Measurements from ENCODE around the gene SLC24A1. TPM values are rescaled to one million over a fixed set of nuclear protein-coding genes. Genes with fewer than 3 reads are reported as not detected.

SLC24A1 gene
- total RNA-seq, 2 experiments from 2014 or later = 8.0 to 9.5 TPM

- H3K4me1 Mint-ChIP-seq = no peaks in the 10 kb centered on the region
- no peak for ATAC-seq
- H3K27ac Mint-ChIP-seq = no peak overlapping the region
- POLR2A ChIA-PET = no interaction called here
- no peaks in the 10 kb centered on the region for H3K9me3 Mint-ChIP-seq (ENCODE audit: low read depth)
- no peaks in the 10 kb centered on the region for H3K27me3 Mint-ChIP-seq
- CTCF ChIA-PET = interaction anchor here (0.7 to 1.0 kb wide), 2 partner anchors 18 to 104 kb away, joined by 3 read pairs; no protein-coding TSS in a partner anchor
- no peak overlapping the region for H3K4me3 Mint-ChIP-seq
- intact Hi-C loops (cut with DNase I, micrococcal nuclease) = loop anchor here in 1 of 2 experiments (10.0 kb wide), 1 partner anchor 675 kb away; the partner anchor contains the start of gene DIS3L
- DNase-seq = no peak
- peaks cover 1% of the 10 kb centered on the region for H3K36me3 Mint-ChIP-seq (ENCODE audit: low read depth)
Observed at GRCh38 chr15:65619626-65620290, 2.0 kb upstream of the SLC24A1 start.

DNA sequence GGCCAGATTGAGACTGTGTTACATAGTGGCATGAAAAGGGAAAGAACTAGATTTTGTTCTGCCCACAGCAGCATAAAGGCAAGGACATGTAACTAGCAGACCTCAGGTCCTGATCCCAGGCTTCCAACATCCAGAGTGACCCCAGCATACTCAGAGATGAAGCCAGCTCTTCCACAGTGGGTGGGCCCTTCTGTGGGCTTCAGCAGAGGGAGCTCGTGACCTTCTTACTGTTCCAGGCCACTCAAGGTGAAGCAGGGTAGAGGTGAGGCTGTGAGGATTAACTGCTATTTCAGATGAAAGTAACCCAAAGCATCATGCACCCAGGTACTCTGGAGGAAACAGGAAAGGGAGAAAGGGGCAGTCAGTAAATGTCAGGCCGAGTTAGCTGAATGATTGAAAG, 905 bp upstream of the SLC24A1 start:
- no peak for ATAC-seq
- POLR2A ChIA-PET = no interaction called here
- CTCF ChIA-PET = interaction anchor here (1.1 to 1.4 kb wide), 2 partner anchors 15 to 17 kb away, joined by 3 to 4 read pairs; no protein-coding TSS in a partner anchor

GRCh38 chr15:65623103-65623502, 1.4 kb downstream of the SLC24A1 start:
- H3K27me3 Mint-ChIP-seq = no peaks in the 10 kb centered on the region
- no peak for DNase-seq
- POLR2A ChIA-PET = no interaction called here
- ATAC-seq = no peak
- no peaks in the 10 kb centered on the region for H3K4me1 Mint-ChIP-seq
- intact Hi-C loops (cut with DNase I, micrococcal nuclease) = no loop called here
- CTCF ChIA-PET = no interaction called here
- H3K27ac Mint-ChIP-seq = no peak overlapping the region
- H3K4me3 Mint-ChIP-seq = no peak overlapping the region
- H3K36me3 Mint-ChIP-seq (ENCODE audit: low read depth) = peaks cover 6% of the 10 kb centered on the region
- H3K9me3 Mint-ChIP-seq (ENCODE audit: low read depth) = no peaks in the 10 kb centered on the region

More for the DNA sequence above, 905 bp upstream of the SLC24A1 start:
- Mint-ChIP-seq H3K4me1 (no peaks in the 10 kb centered on the region), H3K27me3 (no peaks in the 10 kb centered on the region), H3K27ac (no peak overlapping the region), H3K4me3 (no peak overlapping the region), H3K9me3 (ENCODE audit: low read depth) (no peaks in the 10 kb centered on the region), H3K36me3 (ENCODE audit: low read depth) (peaks cover 6% of the 10 kb centered on the region)
- intact Hi-C loops (cut with DNase I, micrococcal nuclease) = no loop called here
- no peak for DNase-seq

- no peak overlapping the region for H3K4me3 Mint-ChIP-seq
- ATAC-seq = no peak
- peaks cover 6% of the 10 kb centered on the region for H3K36me3 Mint-ChIP-seq (ENCODE audit: low read depth)
- CTCF ChIA-PET = interaction anchor here (0.9 kb wide), 1 partner anchor 11 kb away, joined by 3 read pairs; no protein-coding TSS in a partner anchor
- POLR2A ChIA-PET = no interaction called here
- no peak for DNase-seq
- intact Hi-C loops (cut with DNase I, micrococcal nuclease) = no loop called here
- no peak overlapping the region for H3K27ac Mint-ChIP-seq
- H3K27me3 Mint-ChIP-seq = no peaks in the 10 kb centered on the region
- H3K4me1 Mint-ChIP-seq = peaks cover 7% of the 10 kb centered on the region
- no peaks in the 10 kb centered on the region for H3K9me3 Mint-ChIP-seq (ENCODE audit: low read depth)
Observed at GRCh38 chr15:65626856-65627255, 5.1 kb downstream of the SLC24A1 start.

GRCh38 chr15:65629548-65629947, 7.8 kb downstream of the SLC24A1 start:
- CTCF ChIA-PET = interaction anchor here (0.8 kb wide), 3 partner anchors 10 to 30 kb away, joined by 3 to 4 read pairs (median 3); no protein-coding TSS in a partner anchor
- ATAC-seq (no peak), DNase-seq (no peak)
- peaks cover 6% of the 10 kb centered on the region for H3K36me3 Mint-ChIP-seq (ENCODE audit: low read depth)
- intact Hi-C loops (cut with DNase I, micrococcal nuclease) = no loop called here
- H3K4me3 Mint-ChIP-seq = no peak overlapping the region
- H3K9me3 Mint-ChIP-seq (ENCODE audit: low read depth) = no peaks in the 10 kb centered on the region
- no peak overlapping the region for H3K27ac Mint-ChIP-seq
- peaks cover 10% of the 10 kb centered on the region for H3K4me1 Mint-ChIP-seq
- H3K27me3 Mint-ChIP-seq = no peaks in the 10 kb centered on the region
- POLR2A ChIA-PET = no interaction called here

GRCh38 chr15:65630760-65631159, 9.0 kb downstream of the SLC24A1 start:
- Mint-ChIP-seq H3K9me3 (ENCODE audit: low read depth) (no peaks in the 10 kb centered on the region), H3K4me1 (peaks cover 10% of the 10 kb centered on the region), H3K27ac (no peak overlapping the region), H3K36me3 (ENCODE audit: low read depth) (no peaks in the 10 kb centered on the region), H3K27me3 (no peaks in the 10 kb centered on the region), H3K4me3 (no peak overlapping the region)
- ATAC-seq (peak; percentile 47), DNase-seq (peak; percentile 30)
- CTCF ChIA-PET = interaction anchor here (0.8 to 1.1 kb wide), 2 partner anchors 34 to 251 kb away, joined by 3 read pairs; no protein-coding TSS in a partner anchor
- intact Hi-C loops (cut with DNase I, micrococcal nuclease) = loop anchor here in 1 of 2 experiments (10.0 kb wide), 1 partner anchor 564 kb away; no protein-coding TSS in a partner anchor
- POLR2A ChIA-PET = no interaction called here

GRCh38 chr15:65631503-65631902, 9.8 kb downstream of the SLC24A1 start:
- H3K4me1 Mint-ChIP-seq = peaks cover 10% of the 10 kb centered on the region
- H3K27ac Mint-ChIP-seq = no peak overlapping the region
- ChIA-PET POLR2A (interaction anchor here (0.6 kb wide), 1 partner anchor 147 kb away, joined by 6 read pairs; no protein-coding TSS in a partner anchor), CTCF (interaction anchor here (0.8 to 1.1 kb wide), 3 partner anchors 35 to 250 kb away, joined by 3 read pairs; no protein-coding TSS in a partner anchor)
- ATAC-seq (no peak), DNase-seq (no peak)
- intact Hi-C loops (cut with DNase I, micrococcal nuclease) = loop anchor here in 1 of 2 experiments (10.0 kb wide), 1 partner anchor 563 kb away; no protein-coding TSS in a partner anchor
- H3K4me3 Mint-ChIP-seq = no peak overlapping the region
- no peaks in the 10 kb centered on the region for H3K9me3 Mint-ChIP-seq (ENCODE audit: low read depth)
- H3K36me3 Mint-ChIP-seq (ENCODE audit: low read depth) = no peaks in the 10 kb centered on the region
- H3K27me3 Mint-ChIP-seq = no peaks in the 10 kb centered on the region

- ChIA-PET CTCF (interaction anchor here (0.8 kb wide), 1 partner anchor 37 kb away, joined by 3 read pairs; no protein-coding TSS in a partner anchor), POLR2A (interaction anchor here (0.6 kb wide), 1 partner anchor 205 kb away, joined by 3 read pairs; no protein-coding TSS in a partner anchor)
- ATAC-seq = no peak
- intact Hi-C loops (cut with DNase I, micrococcal nuclease) = loop anchor here in 1 of 2 experiments (10.0 kb wide), 1 partner anchor 562 kb away; no protein-coding TSS in a partner anchor
- H3K4me3 Mint-ChIP-seq = no peak overlapping the region
- no peak for DNase-seq
- H3K27me3 Mint-ChIP-seq = no peaks in the 10 kb centered on the region
- no peak overlapping the region for H3K27ac Mint-ChIP-seq
- no peaks in the 10 kb centered on the region for H3K36me3 Mint-ChIP-seq (ENCODE audit: low read depth)
- no peaks in the 10 kb centered on the region for H3K9me3 Mint-ChIP-seq (ENCODE audit: low read depth)
- H3K4me1 Mint-ChIP-seq = peaks cover 10% of the 10 kb centered on the region
Observed at GRCh38 chr15:65632780-65633375, 11.1 kb downstream of the SLC24A1 start.

GRCh38 chr15:65633752-65634151, 12.0 kb downstream of the SLC24A1 start:
- no peak for ATAC-seq
- intact Hi-C loops (cut with DNase I, micrococcal nuclease) = loop anchor here in 1 of 2 experiments (10.0 kb wide), 1 partner anchor 561 kb away; no protein-coding TSS in a partner anchor
- no peak for DNase-seq
- Mint-ChIP-seq H3K36me3 (ENCODE audit: low read depth) (no peaks in the 10 kb centered on the region), H3K4me3 (no peak overlapping the region), H3K9me3 (ENCODE audit: low read depth) (no peaks in the 10 kb centered on the region), H3K4me1 (peaks cover 16% of the 10 kb centered on the region), H3K27me3 (no peaks in the 10 kb centered on the region), H3K27ac (no peak overlapping the region)
- POLR2A ChIA-PET = no interaction called here
- CTCF ChIA-PET = interaction anchor here (0.6 kb wide), 1 partner anchor 650 kb away, joined by 4 read pairs; no protein-coding TSS in a partner anchor

GRCh38 chr15:65634356-65634755, 12.6 kb downstream of the SLC24A1 start:
- no peaks in the 10 kb centered on the region for H3K36me3 Mint-ChIP-seq (ENCODE audit: low read depth)
- no peaks in the 10 kb centered on the region for H3K9me3 Mint-ChIP-seq (ENCODE audit: low read depth)
- H3K4me1 Mint-ChIP-seq = peaks cover 20% of the 10 kb centered on the region
- H3K27ac Mint-ChIP-seq = no peak overlapping the region
- intact Hi-C loops (cut with DNase I, micrococcal nuclease) = loop anchor here in 1 of 2 experiments (10.0 kb wide), 1 partner anchor 560 kb away; no protein-coding TSS in a partner anchor
- DNase-seq (no peak), ATAC-seq (no peak)
- ChIA-PET CTCF (no interaction called here), POLR2A (no interaction called here)
- no peak overlapping the region for H3K4me3 Mint-ChIP-seq
- no peaks in the 10 kb centered on the region for H3K27me3 Mint-ChIP-seq

- CTCF ChIA-PET = interaction anchor here (0.6 to 2.0 kb wide), 17 partner anchors 12 to 600 kb away, joined by 3 to 12 read pairs (median 3); no protein-coding TSS in a partner anchor
- H3K4me3 Mint-ChIP-seq = no peak overlapping the region
- no peaks in the 10 kb centered on the region for H3K36me3 Mint-ChIP-seq (ENCODE audit: low read depth)
- no peak overlapping the region for H3K27ac Mint-ChIP-seq
- intact Hi-C loops (cut with DNase I, micrococcal nuclease) = loop anchor here (1.0 to 10.0 kb wide), 4 partner anchors 219 to 649 kb away; no protein-coding TSS in a partner anchor
- no peak for ATAC-seq
- POLR2A ChIA-PET = no interaction called here
- no peak for DNase-seq
- peaks cover 10% of the 10 kb centered on the region for H3K4me1 Mint-ChIP-seq
- H3K9me3 Mint-ChIP-seq (ENCODE audit: low read depth) = no peaks in the 10 kb centered on the region
- no peaks in the 10 kb centered on the region for H3K27me3 Mint-ChIP-seq
Observed at GRCh38 chr15:65638109-65638508, 16.4 kb downstream of the SLC24A1 start.

Measured in activated CD4-positive, alpha-beta T cell treated with anti-CD3 and anti-CD28 coated beads for 36 hours (primary cell).